ENCODE data around the gene ERBB4.

The ERBB4 gene

DNA sequence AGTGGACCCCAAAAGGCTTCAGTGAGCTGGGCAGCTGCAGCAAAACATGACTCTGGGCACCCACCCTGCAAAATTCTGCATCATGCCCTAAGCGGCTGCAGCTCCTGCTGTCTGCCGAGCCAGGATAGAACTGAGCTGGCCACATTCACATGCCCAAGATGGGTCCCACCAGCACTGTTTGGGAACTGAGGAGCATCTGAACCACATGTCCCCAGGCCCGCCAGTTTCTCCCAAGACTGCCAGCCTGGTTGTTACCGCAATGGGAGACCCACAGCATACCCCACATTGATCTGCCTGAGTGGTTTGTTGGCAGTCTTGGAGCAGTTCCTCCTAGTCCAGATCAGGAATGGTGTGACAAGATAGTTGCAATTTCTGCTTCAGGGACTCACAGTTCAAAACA, 1035.4 kb downstream of the ERBB4 start:
- Histone ChIP-seq H3K36me3 (replicated peaks; ENCODE audit: insufficient read depth, low read length) (no peaks in the 10 kb centered on the region), H3K9me2 (replicated peaks; ENCODE audit: insufficient read depth, low read length) (no peaks in the 10 kb centered on the region), H3K9me3 (replicated peaks; ENCODE audit: insufficient read depth, low read length) (no peaks in the 10 kb centered on the region), H3K9ac (ENCODE audit: low read length) (no peak overlapping the region), H2AFZ (ENCODE audit: low read length) (no peak overlapping the region), H4K20me1 (ENCODE audit: insufficient read depth, low read length) (no peaks in the 10 kb centered on the region), H3K4me3 (ENCODE audit: low read length) (no peak overlapping the region), H3K4me1 (ENCODE audit: low read length) (no peaks in the 10 kb centered on the region), H3K79me2 (ENCODE audit: low read length) (no peaks in the 10 kb centered on the region), H3K27me3 (replicated peaks; ENCODE audit: insufficient read depth, low read length) (no peaks in the 10 kb centered on the region), H3K27ac (ENCODE audit: low read length) (no peak overlapping the region), H3K4me2 (ENCODE audit: low read depth, low read length) (no peak overlapping the region), H3F3A (ENCODE audit: insufficient read depth, low read length) (no peaks in the 10 kb centered on the region)
- TF ChIP-seq EZH2phosphoT487 (IDR thresholded peaks at IDR 0.05; ENCODE audit: low read length) (no peak), EZH2 (optimal IDR thresholded peaks at IDR 0.05; ENCODE audit: low read depth, low read length) (no peak)
- TF ChIP-seq, protein P1, sequence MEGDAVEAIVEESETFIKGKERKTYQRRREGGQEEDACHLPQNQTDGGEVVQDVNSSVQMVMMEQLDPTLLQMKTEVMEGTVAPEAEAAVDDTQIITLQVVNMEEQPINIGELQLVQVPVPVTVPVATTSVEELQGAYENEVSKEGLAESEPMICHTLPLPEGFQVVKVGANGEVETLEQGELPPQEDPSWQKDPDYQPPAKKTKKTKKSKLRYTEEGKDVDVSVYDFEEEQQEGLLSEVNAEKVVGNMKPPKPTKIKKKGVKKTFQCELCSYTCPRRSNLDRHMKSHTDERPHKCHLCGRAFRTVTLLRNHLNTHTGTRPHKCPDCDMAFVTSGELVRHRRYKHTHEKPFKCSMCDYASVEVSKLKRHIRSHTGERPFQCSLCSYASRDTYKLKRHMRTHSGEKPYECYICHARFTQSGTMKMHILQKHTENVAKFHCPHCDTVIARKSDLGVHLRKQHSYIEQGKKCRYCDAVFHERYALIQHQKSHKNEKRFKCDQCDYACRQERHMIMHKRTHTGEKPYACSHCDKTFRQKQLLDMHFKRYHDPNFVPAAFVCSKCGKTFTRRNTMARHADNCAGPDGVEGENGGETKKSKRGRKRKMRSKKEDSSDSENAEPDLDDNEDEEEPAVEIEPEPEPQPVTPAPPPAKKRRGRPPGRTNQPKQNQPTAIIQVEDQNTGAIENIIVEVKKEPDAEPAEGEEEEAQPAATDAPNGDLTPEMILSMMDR (IDR thresholded peaks at IDR 0.05; ENCODE audit: low read length) = no peak
- DNase-seq = no peak

DNA sequence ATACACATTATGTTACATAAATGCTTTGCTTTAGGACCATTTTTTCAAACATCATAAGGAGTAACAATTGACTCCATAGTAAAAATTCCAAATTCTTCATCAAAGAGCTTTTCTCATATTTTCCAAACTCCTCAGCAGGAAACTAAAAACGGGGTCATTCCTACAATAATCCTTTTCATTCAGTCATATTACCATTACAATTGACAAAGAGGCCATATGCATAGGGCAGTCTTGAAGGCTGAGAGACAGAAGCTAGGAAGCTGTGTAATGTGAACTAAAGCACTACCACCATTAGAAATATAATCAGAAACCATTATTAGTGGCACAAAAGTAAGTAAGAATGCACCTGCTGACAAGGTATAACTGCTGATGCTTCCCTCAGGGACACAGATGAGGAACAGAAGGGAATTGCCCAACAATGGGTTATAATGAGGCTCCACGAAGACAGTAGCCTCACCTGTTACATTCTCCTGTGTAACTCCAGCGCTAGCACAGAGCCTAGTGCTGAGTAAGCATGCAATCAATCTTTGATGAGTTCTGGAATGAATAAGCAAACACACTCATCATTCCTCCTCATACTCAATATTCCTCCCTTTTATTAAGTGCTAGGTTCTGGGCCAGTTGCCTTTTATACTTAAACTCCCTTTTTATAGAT, 1039.9 kb downstream of the ERBB4 start:
- H2AFZ ChIP-seq (ENCODE audit: low read length) = no peak overlapping the region
- no peaks in the 10 kb centered on the region for H3K9me2 ChIP-seq (replicated peaks; ENCODE audit: insufficient read depth, low read length)
- no peaks in the 10 kb centered on the region for H3K79me2 ChIP-seq (ENCODE audit: low read length)
- H3K4me3 ChIP-seq (ENCODE audit: low read length) = no peak overlapping the region
- no peaks in the 10 kb centered on the region for H3K9me3 ChIP-seq (replicated peaks; ENCODE audit: insufficient read depth, low read length)
- no peaks in the 10 kb centered on the region for H3K4me1 ChIP-seq (ENCODE audit: low read length)
- no peak overlapping the region for H3K9ac ChIP-seq (ENCODE audit: low read length)
- H3K36me3 ChIP-seq (replicated peaks; ENCODE audit: insufficient read depth, low read length) = no peaks in the 10 kb centered on the region
- TF ChIP-seq, protein P1 (IDR thresholded peaks at IDR 0.05; ENCODE audit: low read length) = no peak
- TF ChIP-seq EZH2 (optimal IDR thresholded peaks at IDR 0.05; ENCODE audit: low read depth, low read length) (no peak), EZH2phosphoT487 (IDR thresholded peaks at IDR 0.05; ENCODE audit: low read length) (no peak)
- H3K27me3 ChIP-seq (replicated peaks; ENCODE audit: insufficient read depth, low read length) = no peaks in the 10 kb centered on the region
- no peaks in the 10 kb centered on the region for H3F3A ChIP-seq (ENCODE audit: insufficient read depth, low read length)
- no peak for DNase-seq
- H3K4me2 ChIP-seq (ENCODE audit: low read depth, low read length) = no peak overlapping the region
- no peak overlapping the region for H3K27ac ChIP-seq (ENCODE audit: low read length)
- H4K20me1 ChIP-seq (ENCODE audit: insufficient read depth, low read length) = no peaks in the 10 kb centered on the region

DNA sequence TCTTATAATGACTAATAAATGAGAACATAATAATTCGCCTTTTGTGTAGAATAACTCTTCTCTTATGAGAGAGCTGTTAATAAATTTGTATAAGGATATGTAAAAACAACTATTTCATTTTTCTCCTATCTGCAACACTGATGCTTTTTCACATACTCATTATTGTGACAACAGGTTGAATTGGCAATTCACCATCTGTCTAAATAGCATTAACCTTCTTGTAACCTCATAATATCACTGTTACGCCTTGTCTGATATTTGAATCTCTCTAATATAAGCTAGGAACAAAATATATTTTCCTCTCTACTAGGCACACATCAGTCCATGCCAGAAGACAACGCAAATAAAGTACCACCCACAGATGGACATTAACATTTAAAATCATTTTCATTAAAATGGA, 1043.3 kb downstream of the ERBB4 start:
- DNase-seq = no peak
- no peaks in the 10 kb centered on the region for H3K9me3 ChIP-seq (replicated peaks; ENCODE audit: insufficient read depth, low read length)
- H2AFZ ChIP-seq (ENCODE audit: low read length) = no peak overlapping the region
- no peaks in the 10 kb centered on the region for H3K4me1 ChIP-seq (ENCODE audit: low read length)
- no peaks in the 10 kb centered on the region for H3F3A ChIP-seq (ENCODE audit: insufficient read depth, low read length)
- H3K4me2 ChIP-seq (ENCODE audit: low read depth, low read length) = no peak overlapping the region
- no peak for TF ChIP-seq EZH2 (optimal IDR thresholded peaks at IDR 0.05; ENCODE audit: low read depth, low read length)
- TF ChIP-seq, protein P1 (IDR thresholded peaks at IDR 0.05; ENCODE audit: low read length) = no peak
- TF ChIP-seq EZH2phosphoT487 (IDR thresholded peaks at IDR 0.05; ENCODE audit: low read length) = no peak
- no peaks in the 10 kb centered on the region for H3K79me2 ChIP-seq (ENCODE audit: low read length)
- no peaks in the 10 kb centered on the region for H3K27me3 ChIP-seq (replicated peaks; ENCODE audit: insufficient read depth, low read length)
- no peak overlapping the region for H3K27ac ChIP-seq (ENCODE audit: low read length)
- H3K9ac ChIP-seq (ENCODE audit: low read length) = no peak overlapping the region
- H3K36me3 ChIP-seq (replicated peaks; ENCODE audit: insufficient read depth, low read length) = no peaks in the 10 kb centered on the region
- H3K4me3 ChIP-seq (ENCODE audit: low read length) = no peak overlapping the region
- H4K20me1 ChIP-seq (ENCODE audit: insufficient read depth, low read length) = no peaks in the 10 kb centered on the region
- H3K9me2 ChIP-seq (replicated peaks; ENCODE audit: insufficient read depth, low read length) = no peaks in the 10 kb centered on the region

Measured in MM.1S (cell line).